SH-SY5Y (cell line): Measurements from ENCODE around the gene LRRC25.

Experiments
- GATA2 ChIP-seq: IDR thresholded peaks from 2 replicates; pipeline ENCODE4 v1.6.1; 2011; ENCODE audit warnings: mild to moderate bottlenecking, low read depth, low read length
- GATA3 ChIP-seq: IDR thresholded peaks from 2 replicates; pipeline ENCODE4 v1.6.1; 2011; ENCODE audit warnings: low read depth, mild to moderate bottlenecking, low read length, moderate library complexity

DNA sequence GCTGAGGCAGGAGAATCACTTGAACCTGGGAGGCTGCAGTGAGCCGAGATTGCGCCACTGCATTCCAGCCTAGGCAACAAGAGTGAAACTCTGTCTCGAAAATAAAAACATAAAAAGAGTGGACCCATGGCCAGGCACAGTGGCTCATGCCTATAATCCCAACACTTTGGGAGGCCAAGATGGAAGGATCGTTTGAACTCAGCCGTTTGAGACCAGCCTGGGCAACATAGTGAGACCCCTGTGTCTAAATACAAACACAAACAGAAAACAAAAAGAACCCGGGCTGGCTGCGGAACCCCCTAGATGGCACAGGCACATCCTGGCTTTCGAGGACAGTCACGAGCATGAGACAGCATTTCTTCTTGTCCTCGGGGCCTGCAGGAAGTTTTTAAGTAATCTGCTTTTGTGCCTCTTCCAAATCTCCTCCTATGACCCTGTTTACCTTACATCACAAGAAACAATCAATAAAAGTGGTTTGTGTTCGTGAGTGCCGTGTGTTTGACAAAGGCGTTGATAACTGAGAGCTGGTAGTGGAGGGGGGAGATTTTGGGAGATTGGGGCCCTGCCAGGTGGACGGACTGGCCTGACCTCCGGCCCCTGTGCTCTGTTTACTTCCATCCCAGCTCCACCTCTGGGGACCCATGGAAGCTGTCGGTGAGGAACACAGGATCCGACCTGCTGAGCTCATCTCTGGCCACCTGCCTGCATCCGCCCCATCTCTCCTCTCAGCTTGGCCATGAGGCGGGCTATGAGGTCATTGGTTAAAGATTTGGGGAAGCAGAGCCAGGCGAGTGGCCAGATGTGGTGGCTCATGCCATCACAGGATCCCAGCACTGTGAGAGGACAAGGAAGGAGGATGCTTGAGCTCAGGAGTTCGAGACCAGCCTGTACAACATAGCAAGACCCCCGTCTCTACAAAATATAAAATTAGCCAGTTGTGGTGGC lies 17.3 kb downstream of the LRRC25 start:
- no peak for TF ChIP-seq GATA2
- no peak for TF ChIP-seq GATA3
